Activated CD4-positive, alpha-beta memory T cell treated with anti-CD3 and anti-CD28 coated beads, Interleukin-2, amount 10 ng/mL, durations not matched to agents 7 days and 5 days (primary cell): ENCODE results near the gene KIF12. TPM values are rescaled to one million over a fixed set of nuclear protein-coding genes. Genes with fewer than 3 reads are reported as not detected.
"Not testable (repeated sequence)": the region's sequence is repeated elsewhere in the genome, so short reads cannot be mapped to it uniquely, and the experiment has no call there.

Source experiments
- CTCF ChIA-PET: fragments of 350-600 bp; sonication (Branson Sonifier 250); formaldehyde crosslinking; loops from one replicate; lab custom pipeline; 2021; ENCODE audit warnings: antibody characterized with exemption, inconsistent platforms; lab: Charles Lee
- POLR2A ChIA-PET: fragments of 350-600 bp; sonication (Branson Sonifier 250); formaldehyde crosslinking; loops from one replicate; lab custom pipeline; 2021; ENCODE audit warnings: antibody characterized with exemption; lab: Charles Lee
- DNase-seq: peaks from one replicate; pipeline ENCODE4 v3.0.0-alpha.2; 2020
- H3K27ac Mint-ChIP-seq: one replicate; pipeline ENCODE4 v1.8.0; 2021; ENCODE audit warnings: mild to moderate bottlenecking, mixed read lengths
- H3K27me3 Mint-ChIP-seq: one replicate; pipeline ENCODE4 v1.8.0; 2021; ENCODE audit warnings: mixed read lengths
- H3K36me3 Mint-ChIP-seq: one replicate; pipeline ENCODE4 v1.8.0; 2021; ENCODE audit warnings: low read depth, mixed read lengths
- H3K4me1 Mint-ChIP-seq: one replicate; pipeline ENCODE4 v1.8.0; 2021; ENCODE audit warnings: mixed read lengths
- H3K4me3 Mint-ChIP-seq: one replicate; pipeline ENCODE4 v1.8.0; 2021; ENCODE audit warnings: mild to moderate bottlenecking, mixed read lengths
- H3K9me3 Mint-ChIP-seq: one replicate; pipeline ENCODE4 v1.8.0; 2021; ENCODE audit warnings: mixed read lengths
- total RNA-seq, 2 experiments: library from RNA; stranded (reverse); gene quantifications; one replicate each; pipeline ENCODE4 v1.2.3, GENCODE V29; 2021

The KIF12 gene
- total RNA-seq, 2 experiments from 2014 or later = not detected

DNA sequence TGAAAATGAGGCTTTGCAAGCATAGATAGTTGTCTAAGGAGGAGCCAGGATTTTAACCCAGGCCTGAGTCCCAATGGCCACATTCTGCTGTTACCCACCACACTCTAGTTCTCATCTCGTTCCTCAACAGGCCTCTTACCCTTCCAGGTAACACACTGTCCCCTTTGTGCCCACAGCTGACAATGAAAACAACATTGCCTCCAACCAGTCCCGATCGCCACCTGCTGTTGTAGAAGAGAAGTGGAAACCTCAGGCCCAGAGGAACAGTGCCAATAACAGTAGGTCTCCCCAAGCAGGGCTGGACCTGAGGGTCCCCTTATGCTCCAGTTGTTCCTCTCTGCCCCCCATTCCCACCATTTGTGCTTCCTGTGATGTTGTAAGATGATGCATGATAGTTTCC is 51.4 kb downstream of the KIF12 start:
- Mint-ChIP-seq H3K9me3 (no peaks in the 10 kb centered on the region), H3K4me1 (no peaks in the 10 kb centered on the region), H3K36me3 (no peaks in the 10 kb centered on the region), H3K27me3 (peaks cover 7% of the 10 kb centered on the region), H3K4me3 (no peak overlapping the region), H3K27ac (no peak overlapping the region)
- CTCF ChIA-PET = no interaction called here
- POLR2A ChIA-PET = no interaction called here
- no peak for DNase-seq

DNA sequence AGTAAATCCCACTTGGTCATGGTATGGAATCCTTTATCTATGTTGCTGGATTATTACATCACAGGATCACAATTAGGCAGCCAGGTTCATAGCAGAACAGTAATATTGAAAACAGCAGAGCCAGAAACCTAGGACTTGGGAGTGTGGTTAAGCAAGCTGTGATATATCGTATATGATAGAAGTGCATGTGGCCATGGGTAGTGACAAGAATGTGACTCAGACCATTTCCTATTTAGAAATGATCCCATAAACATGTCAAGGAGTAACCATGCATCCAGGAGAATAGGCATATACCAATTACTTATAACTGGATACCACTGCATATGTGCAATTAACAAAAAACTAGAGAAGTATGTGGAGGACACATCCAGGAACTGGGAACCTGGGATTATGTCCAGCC is 52.2 kb downstream of the KIF12 start:
- Mint-ChIP-seq H3K27me3 (peaks cover 9% of the 10 kb centered on the region), H3K4me3 (no peak overlapping the region), H3K9me3 (no peaks in the 10 kb centered on the region), H3K27ac (no peak overlapping the region), H3K4me1 (no peaks in the 10 kb centered on the region), H3K36me3 (no peaks in the 10 kb centered on the region)
- ChIA-PET CTCF (no interaction called here), POLR2A (no interaction called here)
- no peak for DNase-seq

DNA sequence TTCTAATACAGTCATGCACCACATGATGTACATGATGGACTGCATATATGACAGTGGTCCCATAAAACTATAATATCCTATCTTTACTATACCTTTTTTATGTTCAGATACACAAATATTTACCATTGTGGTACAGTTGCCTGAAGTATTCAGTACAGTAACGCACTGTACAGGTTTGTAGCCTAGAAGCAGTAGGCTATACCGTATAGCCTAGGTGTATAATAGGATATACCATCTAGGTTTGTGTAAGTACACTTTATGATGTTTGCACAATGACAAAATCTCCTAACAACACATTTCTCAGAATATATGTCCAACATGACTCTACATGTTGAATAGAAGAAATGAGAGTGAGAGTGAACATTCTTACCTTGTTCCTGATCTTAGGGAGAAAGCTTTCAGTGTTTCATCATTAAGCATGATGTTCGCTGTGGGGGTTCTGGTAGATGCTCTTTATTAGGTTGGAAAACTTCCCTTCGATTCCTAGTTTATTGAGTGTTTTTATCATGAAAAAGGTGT is 52.8 kb downstream of the KIF12 start:
- Mint-ChIP-seq H3K36me3 (no peaks in the 10 kb centered on the region), H3K9me3 (no peaks in the 10 kb centered on the region), H3K4me1 (no peaks in the 10 kb centered on the region), H3K27ac (no peak overlapping the region), H3K4me3 (no peak overlapping the region), H3K27me3 (peaks cover 9% of the 10 kb centered on the region)
- ChIA-PET CTCF (interaction anchor here (0.5 kb wide), 1 partner anchor 560 kb away, joined by 4 read pairs; no protein-coding TSS in a partner anchor), POLR2A (no interaction called here)
- no peak for DNase-seq

DNA sequence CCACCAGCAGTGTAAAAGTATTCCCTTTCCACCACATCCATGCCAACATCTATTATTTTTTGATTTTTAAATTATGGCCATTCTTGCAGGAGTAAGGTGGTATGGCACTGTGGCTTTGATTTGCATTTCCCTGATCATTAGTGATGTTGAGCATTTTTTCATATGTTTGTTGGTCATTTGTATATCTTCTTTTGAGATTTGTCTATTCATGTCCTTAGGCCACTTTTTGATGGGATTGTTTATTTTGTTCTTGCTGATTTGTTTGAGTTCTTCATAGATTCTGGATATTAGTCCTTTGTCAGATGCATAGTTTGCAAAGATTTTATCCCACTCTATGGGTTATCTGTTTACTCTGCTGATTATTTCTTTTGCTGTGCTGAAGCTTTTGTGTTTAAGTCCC is 55.4 kb downstream of the KIF12 start:
- H3K9me3 Mint-ChIP-seq, H3K36me3 Mint-ChIP-seq, H3K27ac Mint-ChIP-seq, H3K4me1 Mint-ChIP-seq, DNase-seq, H3K27me3 Mint-ChIP-seq, CTCF ChIA-PET, H3K4me3 Mint-ChIP-seq, POLR2A ChIA-PET: not testable (repeated sequence)

Other genes with a start within 250 kb of the KIF12 start
- gene ZNF618, start 223.0 kb downstream of the KIF12 start, total RNA-seq = under 1 TPM; 0.15 to 0.25 TPM
- not detected for gene AMBP, start 21.0 kb downstream of the KIF12 start, total RNA-seq
- gene COL27A1, start 56.2 kb upstream of the KIF12 start, total RNA-seq = 1 to 10 TPM in 1 of 2 experiments, under 1 TPM in 1; 0.50 to 1.2 TPM
- not detected for gene ORM1, start 223.8 kb upstream of the KIF12 start, total RNA-seq
- not detected for gene ORM2, start 230.6 kb upstream of the KIF12 start, total RNA-seq